Bone marrow (tissue), 2 donors: Measurements from ENCODE around the gene CNGA4.
A peak's percentile ranks its signal among the peaks of the same experiment; 100 is the strongest.

Experiments
- DNase-seq, 2 donors: peaks; one replicate each; lab custom pipeline; 2025; lab: John Stamatoyannopoulos, UW

The CNGA4 gene, protein sequence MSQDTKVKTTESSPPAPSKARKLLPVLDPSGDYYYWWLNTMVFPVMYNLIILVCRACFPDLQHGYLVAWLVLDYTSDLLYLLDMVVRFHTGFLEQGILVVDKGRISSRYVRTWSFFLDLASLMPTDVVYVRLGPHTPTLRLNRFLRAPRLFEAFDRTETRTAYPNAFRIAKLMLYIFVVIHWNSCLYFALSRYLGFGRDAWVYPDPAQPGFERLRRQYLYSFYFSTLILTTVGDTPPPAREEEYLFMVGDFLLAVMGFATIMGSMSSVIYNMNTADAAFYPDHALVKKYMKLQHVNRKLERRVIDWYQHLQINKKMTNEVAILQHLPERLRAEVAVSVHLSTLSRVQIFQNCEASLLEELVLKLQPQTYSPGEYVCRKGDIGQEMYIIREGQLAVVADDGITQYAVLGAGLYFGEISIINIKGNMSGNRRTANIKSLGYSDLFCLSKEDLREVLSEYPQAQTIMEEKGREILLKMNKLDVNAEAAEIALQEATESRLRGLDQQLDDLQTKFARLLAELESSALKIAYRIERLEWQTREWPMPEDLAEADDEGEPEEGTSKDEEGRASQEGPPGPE

DNA sequence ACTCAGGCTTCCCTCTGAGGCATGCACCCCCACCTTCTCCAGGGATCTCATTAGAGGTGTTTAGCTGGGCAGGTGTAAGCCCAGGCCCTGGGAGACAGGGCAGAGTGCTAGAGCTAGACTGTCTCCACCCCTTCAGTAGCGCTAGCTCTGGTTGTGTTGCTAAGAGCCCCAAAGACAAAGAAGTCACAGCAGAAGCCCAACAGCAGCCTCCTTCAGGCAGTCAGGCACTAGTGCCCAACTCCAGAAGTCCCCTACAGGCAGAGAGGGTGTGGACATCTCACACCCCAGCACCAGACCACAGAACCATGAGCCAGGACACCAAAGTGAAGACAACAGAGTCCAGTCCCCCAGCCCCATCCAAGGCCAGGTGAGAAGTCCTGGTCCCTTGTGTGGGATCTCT lies at the start of gene CNGA4:
TSS of gene CNGA4 (plus strand) at position 188 of the 400 bp plus-strand sequence. CDS start at position 306, 118 bp downstream.
- DNase-seq: no peak

DNA sequence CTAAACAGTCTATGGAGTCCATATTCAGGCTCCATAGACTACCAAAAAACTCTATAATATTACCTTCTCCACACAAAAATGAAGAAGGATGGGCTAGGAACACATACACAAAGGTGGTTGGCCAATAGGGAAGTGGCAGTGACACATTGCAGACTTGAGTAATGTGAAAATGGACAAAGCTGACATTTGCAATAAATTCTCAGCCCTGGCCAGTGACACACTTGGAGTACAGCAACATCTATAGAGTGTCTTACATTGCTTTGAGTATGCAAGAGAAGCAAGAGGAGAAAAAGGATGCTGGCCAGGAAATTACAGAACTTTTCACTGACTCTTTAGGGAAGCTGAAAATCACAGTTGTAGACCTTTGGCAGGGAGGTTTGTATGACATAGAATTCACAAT lies 47.1 kb upstream of the CNGA4 start:
- DNase-seq: no peak

DNA sequence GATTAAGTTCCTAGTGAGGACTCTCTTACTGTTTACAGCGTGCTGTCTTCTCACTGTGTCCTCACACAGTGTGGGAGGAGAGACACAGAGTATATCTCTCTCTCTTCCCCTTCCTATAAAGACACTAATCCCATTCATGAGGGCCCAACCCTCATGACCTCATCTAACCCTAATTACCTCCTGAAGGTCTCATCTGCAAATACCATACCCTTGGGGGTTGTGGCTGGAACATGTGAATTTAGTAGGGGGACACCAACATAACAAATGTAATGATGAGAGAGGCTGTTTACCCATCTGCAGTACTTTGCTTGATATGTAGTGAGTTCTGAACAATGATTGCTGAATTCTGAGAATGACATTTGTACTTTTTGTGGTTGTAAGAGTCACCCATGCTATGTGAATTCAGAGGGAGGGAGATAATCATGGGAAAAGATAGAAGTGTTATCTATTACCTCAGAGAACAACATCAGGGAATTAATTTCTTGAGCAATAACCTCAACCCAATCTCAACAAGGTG lies 44.8 kb upstream of the CNGA4 start:
- no peak for DNase-seq

DNA sequence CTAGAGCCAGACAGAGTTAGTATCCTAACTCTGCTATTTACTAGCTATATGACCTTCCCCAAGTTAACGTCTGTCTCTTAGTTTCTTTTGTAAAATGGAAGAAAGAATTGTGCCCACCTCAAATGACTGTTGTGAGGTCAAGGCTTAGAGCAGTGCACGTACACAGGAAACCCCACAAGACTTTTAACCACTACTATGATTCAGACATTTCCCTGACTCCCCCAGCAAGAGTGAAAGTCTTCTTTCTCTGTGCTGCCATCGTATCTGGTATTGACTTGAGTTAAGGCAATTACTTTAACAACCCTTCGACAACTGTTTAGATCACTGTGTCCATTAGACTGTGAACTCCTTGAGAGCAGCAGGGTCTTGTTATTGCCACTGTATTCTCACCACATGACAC lies 42.5 kb upstream of the CNGA4 start:
- no peak for DNase-seq

DNA sequence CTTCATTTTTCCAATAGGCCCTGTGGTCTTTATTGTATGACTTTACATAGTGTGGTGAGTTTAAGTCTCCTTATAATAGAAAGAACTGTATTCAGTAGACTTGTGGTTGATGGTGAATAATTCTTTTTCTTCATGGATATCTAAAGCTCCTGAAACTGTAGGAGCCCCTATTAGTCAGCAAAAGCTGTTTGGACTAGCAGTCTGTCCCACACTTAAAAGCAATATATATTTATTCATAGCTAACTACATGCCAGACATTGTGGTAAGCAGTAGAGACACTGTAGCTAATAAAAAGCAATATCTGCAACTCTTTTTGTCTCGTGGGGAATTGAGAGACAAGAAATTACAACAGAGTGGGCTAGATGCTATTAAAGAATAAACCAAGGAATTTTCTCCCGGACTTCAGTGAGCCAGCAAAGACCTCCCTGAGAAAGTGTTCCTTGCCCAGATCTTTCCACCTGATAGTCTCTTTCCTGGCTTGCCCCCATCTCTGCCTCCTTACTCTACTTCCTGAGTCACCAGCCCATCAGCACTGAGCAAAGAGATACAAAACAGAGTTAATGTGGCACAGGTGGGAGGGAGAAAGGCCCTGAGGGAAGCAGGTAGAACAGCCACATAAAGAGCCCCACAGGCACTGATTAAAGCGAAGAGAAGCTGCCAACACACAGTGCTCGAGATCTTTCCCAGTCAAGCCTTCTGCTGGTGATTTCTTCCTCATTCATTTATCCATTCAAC lies 41.3 kb upstream of the CNGA4 start:
- DNase-seq: no peak

DNA sequence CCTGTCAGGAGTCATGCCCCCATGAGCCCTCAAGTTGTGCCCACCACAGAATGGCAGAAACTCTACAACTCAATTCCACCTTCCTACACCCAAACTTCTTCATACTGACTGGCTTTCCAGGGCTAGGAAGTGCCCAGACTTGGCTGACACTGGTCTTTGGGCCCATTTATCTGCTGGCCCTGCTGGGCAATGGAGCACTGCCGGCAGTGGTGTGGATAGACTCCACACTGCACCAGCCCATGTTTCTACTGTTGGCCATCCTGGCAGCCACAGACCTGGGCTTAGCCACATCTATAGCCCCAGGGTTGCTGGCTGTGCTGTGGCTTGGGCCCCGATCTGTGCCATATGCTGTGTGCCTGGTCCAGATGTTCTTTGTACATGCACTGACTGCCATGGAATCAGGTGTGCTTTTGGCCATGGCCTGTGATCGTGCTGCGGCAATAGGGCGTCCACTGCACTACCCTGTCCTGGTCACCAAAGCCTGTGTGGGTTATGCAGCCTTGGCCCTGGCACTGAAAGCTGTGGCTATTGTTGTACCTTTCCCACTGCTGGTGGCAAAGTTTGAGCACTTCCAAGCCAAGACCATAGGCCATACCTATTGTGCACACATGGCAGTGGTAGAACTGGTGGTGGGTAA lies 39.6 kb upstream of the CNGA4 start, which contains the start of gene OR52W1:
TSS of gene OR52W1 (plus strand) at position 51 of the 637 bp plus-strand sequence. CDS start at position 51, 0 bp downstream.
- no peak for DNase-seq

DNA sequence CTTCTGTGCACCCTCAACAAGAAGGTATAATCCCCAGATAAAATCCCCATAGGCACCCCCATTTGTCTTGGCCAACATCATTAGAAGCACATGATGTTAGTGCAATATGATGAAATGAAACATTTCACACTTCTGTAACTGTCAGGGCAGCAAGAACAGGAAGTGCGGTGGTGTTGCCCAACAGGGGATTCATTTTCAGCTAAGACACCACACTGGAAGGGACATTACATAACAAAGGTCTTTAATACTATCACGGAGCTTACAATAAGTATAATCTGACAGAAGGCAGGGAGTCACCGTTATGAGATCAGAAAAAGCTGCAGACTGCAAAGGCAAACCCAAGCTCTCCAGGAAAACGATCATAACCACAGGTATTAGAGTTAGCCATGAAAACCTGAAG lies 37.9 kb upstream of the CNGA4 start:
- DNase-seq: peak in 1 of 2 donors; percentile 55

DNA sequence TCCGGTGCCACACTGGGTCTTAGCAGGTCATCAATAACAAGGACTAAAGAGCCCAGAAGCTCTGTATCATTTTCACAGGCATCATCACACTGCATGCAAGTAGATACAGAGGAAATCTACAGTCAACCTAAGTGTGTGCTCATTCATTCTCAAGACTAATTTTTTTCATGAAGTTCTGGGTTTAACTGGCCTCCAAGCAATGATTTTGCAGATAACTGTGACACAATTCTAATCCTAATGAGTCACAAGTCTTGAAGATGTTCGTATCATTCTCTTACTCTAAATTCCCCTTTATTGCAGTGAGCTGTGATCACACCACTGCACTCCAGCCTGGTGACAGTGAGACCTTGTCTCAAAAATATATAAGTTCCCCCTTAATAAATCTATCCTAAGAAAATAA lies 37.4 kb upstream of the CNGA4 start:
- no peak for DNase-seq

DNA sequence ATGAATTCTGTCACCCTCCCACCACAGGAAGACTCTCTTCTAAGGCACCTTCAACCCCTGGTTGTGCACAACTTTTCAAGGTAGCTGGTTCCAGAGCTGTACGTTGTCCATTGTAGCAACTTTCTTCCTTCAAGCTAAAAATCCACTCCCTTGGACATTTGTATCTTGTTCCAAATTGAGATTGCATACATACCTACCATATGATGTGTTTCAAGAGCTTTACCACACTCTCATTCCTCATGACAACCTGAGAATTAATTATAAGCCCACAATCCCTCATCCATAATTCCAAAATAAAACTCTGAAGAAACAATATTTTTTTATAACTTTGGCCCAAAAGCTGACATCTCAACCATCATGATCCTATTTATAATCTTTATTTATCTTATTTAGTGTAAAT lies 36.8 kb upstream of the CNGA4 start:
- DNase-seq: no peak

DNA sequence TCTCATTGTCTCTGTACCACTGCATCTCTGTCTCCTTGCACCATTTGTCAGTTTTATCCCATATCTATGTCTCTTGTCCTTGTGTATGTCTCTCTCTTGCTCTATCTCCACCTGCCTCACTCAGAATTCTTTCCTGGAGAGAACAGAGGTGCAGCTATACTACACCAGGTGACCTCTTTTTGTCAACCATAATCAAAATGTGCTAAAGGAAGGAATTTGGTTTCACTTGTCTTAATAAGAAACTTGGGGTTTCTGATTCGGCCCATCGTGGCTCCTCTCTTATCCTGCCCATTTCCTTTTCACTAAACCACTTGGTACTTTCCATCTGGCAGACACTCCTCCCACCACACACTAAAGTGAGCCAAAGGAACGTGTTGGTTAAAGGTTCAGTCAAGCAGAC lies 35.6 kb upstream of the CNGA4 start:
- no peak for DNase-seq

DNA sequence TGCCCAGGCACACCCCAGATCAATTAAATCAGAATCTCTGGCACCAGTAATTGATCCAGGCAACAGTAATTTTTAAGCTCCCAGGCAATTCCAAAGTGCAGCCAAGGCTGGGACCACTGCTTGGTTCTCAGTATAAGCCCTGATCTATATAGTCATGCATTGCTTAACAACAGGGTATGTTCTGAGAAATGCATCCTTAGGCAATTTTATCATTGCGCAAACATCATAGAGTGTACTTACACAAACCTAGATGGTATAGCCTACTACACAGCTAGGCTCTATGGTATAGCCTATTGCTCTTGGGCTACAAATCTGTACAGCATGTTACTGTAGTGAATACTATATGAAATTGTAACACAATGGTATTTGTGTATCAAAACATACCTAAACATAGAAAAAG lies 34.2 kb upstream of the CNGA4 start:
- DNase-seq: no peak

DNA sequence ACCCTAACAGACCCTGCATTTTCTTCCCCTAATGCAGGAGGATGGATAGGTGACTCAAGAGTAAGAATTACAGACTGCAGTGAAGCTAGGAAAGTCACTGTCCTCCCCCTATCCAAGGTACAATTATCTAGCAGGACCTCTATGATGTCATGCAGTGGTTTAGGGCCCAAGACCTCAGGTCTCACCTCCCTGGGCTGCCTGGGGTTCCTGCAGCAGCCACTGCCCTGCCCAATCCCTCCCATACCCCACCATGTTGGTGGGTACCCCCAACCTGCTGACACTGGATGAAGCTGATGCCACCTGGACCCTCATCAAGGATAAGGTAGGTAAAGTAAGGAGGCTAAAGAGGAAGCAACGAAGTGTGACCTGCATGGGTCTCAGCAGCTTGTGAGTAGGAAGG lies 33.5 kb upstream of the CNGA4 start, which contains the start of gene C11orf42:
TSS of gene C11orf42 (plus strand) at position 192 of the 400 bp plus-strand sequence. CDS start at position 251, 59 bp downstream.
- DNase-seq: no peak

DNA sequence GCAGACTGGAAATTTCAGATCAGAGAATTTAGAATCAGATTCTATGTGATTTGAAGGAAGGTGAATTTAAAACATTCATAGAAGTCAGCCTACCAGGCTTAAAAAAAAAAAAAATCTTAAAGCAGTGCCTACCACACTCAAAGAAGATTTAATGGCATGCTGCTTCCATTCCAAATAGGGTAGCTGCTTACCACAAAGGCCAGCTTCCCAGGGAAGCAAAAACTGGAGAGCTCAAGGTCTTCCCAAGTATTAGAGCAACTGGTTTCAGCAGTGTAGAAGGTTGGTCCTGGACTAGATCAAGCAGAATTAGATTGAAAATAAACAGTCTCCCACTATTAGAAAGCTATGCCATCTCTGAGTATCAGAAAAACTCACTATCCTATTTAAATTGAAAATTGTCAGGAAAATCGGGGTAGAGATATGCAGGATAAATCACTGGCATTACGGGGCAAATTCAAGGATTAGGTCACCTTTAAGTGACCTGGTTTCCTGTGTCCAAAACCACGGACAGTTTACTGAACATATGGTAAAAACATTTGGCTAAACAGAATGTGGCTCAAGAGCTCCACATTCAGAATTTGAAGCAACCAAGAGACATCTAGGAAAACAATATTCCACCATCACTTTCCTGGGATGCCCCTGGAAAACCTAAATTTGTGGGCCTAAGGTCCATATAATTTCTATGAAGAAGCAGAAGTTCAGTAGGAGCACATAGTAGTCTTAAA lies 32.3 kb upstream of the CNGA4 start:
- no peak for DNase-seq

DNA sequence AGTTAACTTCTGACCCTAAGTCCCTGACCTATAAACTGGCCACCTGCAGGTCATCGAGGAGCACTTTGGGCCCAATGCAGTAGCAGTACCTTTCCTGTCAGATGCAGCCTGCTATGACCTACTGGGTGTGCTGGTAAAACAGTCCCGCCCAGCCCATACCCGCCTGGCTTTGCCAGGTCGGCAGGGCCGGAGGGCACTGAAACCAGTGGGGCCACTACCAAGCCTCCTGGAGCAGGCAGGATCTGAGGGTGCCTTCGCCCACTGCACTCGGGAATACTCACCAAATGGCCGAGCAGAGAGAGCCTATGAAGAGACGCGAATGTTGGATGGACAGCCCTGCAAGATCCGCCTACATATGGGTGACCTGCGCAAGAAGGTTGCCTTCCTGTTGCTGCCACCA lies 29.1 kb upstream of the CNGA4 start:
- DNase-seq: no peak

DNA sequence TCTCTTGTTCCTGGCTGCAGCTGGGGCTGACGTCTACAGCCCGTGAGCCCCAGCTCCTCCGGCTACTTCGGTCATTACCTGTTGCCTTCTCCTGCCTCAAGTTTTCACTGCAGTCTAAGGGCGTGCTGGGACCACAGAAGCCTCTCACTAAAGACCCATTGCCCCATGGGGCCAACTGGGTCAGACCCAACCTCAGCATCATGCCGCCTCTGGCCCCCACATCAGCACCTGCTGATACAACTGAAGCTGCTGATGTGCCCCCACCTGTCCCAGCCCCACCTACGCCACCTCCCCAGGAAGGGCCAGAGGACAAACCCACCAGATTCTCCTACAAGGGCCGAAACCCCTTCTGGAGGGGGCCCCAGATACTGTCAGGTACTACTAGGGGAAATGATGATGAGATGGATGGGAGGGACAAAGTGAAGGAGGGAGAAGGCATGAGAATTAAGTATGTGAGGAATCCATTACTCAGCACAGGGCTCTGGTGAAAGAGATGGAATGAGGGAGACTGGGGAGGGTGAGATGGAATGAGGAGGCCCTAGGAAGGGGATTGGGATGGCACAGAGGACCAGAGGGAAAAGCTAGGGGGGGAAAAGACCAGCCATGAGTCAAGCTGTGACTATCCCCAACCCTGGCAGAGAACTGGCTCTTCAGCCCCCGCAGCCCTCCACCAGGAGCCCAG lies 28.5 kb upstream of the CNGA4 start:
- DNase-seq: no peak

DNA sequence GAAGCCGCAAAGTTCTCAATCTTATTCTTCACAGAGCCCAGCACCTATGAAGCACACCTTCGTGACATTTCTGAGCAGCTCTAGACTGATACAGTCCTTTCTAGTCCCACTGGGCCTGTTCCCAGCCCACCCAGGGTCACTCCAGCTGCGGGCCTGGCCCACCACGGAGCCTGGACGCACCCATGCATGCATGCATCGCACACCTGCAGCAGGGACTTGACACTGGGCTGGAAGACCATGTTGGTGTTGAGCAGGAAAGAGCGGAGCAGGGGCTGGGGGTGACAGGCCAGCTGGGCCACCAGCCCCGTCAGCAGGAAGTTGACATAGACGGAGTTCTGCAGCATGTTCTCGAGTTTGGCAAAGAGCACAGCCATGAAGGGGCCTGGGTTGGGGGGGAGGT lies 24.4 kb upstream of the CNGA4 start:
- no peak for DNase-seq

DNA sequence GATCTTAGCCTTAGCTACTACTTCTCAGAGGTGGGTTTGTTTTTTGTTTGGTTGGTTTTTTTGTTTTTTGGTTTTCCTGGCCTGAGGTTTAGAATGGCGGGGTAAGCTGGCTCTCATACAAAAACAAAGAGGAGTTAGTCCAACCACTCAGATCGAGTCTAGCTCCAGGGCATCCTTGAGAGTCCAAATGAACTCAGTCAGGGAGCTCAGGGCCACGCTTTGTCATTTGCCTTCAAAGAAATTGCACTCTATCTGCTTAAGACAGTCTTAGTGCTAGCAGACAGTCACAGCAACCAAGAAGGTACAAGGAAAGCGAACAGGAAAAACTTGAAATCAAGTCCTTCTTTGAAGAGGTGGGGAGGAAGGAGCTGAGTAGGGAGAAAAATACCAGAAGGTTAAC lies 22.4 kb upstream of the CNGA4 start:
- no peak for DNase-seq

DNA sequence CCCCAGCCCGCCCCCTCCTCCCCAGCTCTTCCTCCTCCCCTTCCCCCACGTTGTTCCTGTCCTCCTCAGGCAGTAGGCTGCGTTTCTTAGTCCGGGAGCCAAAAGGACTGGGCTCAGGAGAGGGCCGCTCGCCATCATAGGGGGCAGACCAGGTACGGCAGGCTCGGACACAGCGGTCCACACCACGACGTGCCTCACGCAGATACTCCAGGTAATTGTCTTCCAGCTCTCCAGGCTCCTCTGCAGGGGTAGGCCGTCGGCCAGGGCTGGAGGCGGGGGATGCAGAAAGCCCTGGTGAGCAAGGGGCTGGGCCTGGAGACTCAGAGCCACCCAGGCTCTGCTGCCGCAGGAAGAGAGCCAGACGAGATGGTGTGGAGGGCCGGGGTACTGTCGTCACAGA lies 21.2 kb upstream of the CNGA4 start:
- no peak for DNase-seq

DNA sequence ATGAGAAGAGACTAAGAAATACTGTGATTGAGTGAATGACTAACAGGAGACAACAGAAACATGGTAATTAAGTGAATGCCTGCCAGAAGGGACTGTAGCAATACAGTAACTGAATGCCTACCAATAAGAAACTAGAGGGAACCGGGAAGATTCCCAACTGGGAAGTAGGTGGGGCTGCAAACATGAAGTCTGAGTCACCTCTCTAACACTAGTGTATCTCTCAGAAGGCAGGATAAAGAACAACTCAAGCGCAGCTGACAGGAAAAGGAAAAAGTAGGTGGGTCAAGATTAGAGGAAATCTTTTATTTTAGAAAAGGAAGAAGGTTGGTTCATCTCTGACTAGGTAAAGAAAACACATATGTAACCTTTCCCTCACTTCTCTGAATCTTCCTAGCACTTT lies 19.5 kb upstream of the CNGA4 start:
- DNase-seq: no peak

DNA sequence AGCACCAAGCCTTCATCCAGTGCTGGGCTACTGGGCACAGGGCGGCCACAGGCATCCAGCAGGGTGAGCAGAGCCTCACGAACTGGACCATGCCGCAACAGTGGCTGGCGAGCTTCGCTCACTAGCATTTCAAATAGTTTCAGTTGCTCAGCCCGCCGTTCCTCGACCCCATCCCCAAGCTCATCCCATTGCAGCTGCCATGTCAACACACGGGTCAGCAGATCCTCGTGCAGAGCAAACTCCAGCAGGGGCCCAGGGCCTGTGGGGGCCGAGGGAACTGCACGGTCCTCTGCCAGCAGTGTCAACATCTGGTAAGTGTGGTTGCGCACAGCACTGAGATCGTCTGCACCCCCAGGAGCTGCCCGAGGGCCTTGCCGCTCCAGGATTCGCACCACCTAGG lies 15.0 kb upstream of the CNGA4 start:
- DNase-seq: no peak

DNA sequence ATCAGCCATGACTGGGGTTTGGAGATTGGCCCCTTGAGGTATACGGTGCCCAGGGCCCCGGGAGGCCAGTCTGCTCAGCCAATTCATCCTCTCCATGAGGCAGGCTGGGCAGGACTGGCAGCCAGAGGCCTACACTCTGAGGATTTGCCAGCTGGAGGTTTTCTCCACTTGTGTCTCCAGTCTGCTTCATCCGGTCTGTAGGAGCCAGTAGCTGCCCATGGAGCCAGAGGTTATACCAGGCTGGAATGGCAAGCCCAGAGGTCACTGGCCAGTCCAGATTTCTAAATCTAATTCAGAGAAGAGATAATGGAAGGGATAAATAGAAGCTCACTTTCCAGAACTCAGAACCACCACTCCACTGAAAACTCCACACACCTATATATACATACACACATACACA lies 14.5 kb upstream of the CNGA4 start:
- no peak for DNase-seq
